ENCODE data around the gene SLC29A1. TPM values are rescaled to one million over a fixed set of nuclear protein-coding genes. Genes with fewer than 3 reads are reported as not detected.
A peak's percentile ranks its signal among the peaks of the same experiment; 100 is the strongest.

Gene SLC29A1
- total and polyA plus RNA-seq, 11 donors: 48.0 to 319 (median 131) TPM

DNA sequence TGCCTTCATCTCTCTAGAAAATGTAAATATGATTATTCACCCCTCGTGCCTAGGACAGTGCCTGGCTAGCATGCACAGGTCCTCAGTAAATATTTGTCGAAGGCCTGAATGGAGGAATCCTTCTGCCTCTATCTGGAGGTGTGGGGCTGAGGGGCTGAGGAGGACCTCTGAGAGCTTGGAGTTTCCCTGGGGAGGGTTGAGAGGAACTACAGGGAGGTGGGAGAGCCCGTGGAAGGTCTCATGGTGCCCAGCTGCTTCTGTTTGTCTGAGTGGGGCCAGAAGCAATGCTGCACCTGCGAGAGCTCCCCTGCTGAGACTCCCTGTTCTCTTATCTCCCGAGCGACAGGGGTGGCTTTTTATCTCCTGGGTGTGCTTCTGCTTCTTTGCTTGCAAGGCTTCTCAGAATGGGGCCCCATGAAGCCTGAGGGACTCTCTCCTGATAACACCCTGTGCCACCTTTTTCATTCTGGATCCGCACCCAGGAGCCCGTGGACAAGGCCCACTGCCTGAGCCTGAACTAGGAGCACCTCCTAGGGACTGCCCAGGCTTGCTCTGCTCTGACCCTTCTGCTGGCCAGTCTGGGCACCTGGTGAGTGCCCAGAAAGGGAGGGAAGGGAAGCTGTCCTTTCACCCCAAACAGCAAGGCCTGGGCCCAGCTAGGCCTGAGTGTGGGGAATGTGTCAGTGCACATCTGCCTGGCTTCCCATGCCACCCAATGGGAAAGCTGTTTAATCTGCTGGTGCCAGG, 2.4 kb downstream of the SLC29A1 start:
- Histone ChIP-seq H3K4me1 (peaks cover 9 to 98% (median 78%) of the 10 kb centered on the region in 12 donors), H3K36me3 (peaks cover 0 to 22% (median 14%) of the 10 kb centered on the region in 9 donors), H3K27me3 (no peaks in the 10 kb centered on the region), H3K4me3 (peak overlapping the region in 6 of 12 donors; percentile 9 to 56 (median 42)), H3K27ac (peak overlapping the region; percentile 81 to 99 (median 92)), H3K9me3 (no peaks in the 10 kb centered on the region)
- ATAC-seq (no peak), DNase-seq (no peak)
- intact Hi-C loops (cut with DNase I): no loop called here
- 45 to 64% (median 60%) methylated on average over 7 to 8 of the region's 8 CpGs for WGBS, 4 donors
- TF ChIP-seq, protein P1, sequence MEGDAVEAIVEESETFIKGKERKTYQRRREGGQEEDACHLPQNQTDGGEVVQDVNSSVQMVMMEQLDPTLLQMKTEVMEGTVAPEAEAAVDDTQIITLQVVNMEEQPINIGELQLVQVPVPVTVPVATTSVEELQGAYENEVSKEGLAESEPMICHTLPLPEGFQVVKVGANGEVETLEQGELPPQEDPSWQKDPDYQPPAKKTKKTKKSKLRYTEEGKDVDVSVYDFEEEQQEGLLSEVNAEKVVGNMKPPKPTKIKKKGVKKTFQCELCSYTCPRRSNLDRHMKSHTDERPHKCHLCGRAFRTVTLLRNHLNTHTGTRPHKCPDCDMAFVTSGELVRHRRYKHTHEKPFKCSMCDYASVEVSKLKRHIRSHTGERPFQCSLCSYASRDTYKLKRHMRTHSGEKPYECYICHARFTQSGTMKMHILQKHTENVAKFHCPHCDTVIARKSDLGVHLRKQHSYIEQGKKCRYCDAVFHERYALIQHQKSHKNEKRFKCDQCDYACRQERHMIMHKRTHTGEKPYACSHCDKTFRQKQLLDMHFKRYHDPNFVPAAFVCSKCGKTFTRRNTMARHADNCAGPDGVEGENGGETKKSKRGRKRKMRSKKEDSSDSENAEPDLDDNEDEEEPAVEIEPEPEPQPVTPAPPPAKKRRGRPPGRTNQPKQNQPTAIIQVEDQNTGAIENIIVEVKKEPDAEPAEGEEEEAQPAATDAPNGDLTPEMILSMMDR (IDR thresholded peaks at IDR 0.05): no peak
- no peak for TF ChIP-seq POLR2A (IDR thresholded peaks at IDR 0.05)

DNA sequence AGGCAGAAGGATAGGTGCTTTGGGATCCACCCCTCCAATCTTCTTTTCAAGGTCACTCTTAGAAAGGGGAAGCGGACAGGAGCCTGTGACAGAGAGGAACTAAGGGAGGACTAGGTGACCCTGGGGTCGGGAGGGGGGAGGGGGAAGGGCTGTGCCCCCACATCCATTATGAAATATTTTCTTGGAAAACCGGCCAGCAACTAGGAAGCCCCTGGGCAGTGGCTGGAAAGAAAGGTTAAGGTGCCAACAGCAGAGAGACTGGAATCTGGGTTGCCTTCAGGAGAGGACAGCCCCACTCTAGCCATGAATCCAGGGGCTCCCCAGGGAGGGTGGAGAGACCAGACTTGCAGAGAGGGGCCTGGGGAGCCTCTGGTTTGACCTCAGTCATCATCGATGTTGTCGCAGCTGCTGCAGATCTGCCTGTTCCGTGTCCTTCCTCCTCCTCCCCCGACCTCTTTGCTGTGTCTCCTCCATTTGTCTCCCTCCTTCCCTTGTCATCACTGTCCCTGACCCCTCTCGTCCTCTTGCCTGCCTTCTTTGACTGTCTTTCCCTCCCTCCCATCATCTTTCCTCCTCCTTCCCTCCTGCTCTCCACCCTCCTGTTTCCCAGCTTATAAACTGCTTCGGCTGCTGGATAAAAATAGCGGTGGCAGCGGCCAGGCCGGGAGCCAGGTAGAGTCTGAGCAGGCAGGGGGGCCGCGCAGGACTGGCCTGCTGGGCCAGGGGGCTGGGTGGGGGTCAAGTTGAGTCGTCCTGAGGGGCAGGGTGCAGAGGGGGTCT, 3.2 kb downstream of the SLC29A1 start:
- Histone ChIP-seq H3K27ac (peak overlapping the region; percentile 81 to 99 (median 92)), H3K9me3 (no peaks in the 10 kb centered on the region), H3K36me3 (peaks cover 0 to 30% (median 21%) of the 10 kb centered on the region in 9 donors), H3K27me3 (no peaks in the 10 kb centered on the region), H3K4me3 (peak overlapping the region in 11 of 12 donors; percentile 12 to 56 (median 43)), H3K4me1 (peaks cover 9 to 98% (median 74%) of the 10 kb centered on the region in 12 donors)
- intact Hi-C loops (cut with DNase I): no loop called here
- TF ChIP-seq, protein P1 (IDR thresholded peaks at IDR 0.05): no peak
- TF ChIP-seq POLR2A (IDR thresholded peaks at IDR 0.05): no peak
- ATAC-seq (peak; percentile 29 to 64 (median 38)), DNase-seq (peak; percentile 64 to 77 (median 66))
- WGBS, 4 donors: 25 to 34% (median 29%) methylated on average over 15 of the region's 15 CpGs

DNA sequence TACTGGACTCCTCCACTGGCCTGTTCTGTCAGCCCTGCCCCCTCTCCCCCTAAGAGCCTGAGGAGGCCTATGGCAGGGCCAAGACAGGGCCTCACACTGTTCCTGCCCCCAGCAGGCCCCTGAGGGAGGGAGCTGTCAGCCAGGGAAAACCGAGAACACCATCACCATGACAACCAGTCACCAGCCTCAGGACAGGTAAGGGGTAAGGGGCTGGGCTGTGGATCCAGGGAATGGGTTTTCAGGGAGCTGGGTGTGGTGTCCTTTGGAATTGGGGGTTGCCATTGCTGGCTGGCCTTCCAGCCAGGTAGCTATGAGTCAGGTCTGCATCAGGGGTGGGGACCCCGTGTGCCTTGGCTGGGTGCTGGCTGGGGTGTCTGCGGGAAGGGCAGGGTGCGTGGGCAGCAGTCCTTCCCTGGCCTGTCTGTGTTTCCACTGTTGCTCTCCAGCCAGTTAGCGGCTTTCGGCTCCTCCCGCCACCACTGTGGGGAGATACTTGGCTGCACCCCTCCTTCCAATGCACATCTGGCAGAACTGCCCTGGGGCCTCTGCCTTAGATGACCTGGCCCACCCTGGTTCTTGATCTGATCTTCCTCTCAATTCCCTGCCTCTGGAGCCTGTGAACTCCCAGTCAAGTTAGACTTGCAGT, 3.9 kb downstream of the SLC29A1 start:
- H3K9me3 ChIP-seq: no peaks in the 10 kb centered on the region
- H3K4me1 ChIP-seq: peaks cover 6 to 98% (median 69%) of the 10 kb centered on the region in 12 donors
- peak overlapping the region in 11 of 12 donors; percentile 12 to 56 (median 43) for H3K4me3 ChIP-seq
- no peaks in the 10 kb centered on the region for H3K27me3 ChIP-seq
- peak overlapping the region; percentile 81 to 99 (median 92) for H3K27ac ChIP-seq
- intact Hi-C loops (cut with DNase I): no loop called here
- 31 to 59% (median 44%) methylated on average over 4 to 7 of the region's 7 CpGs for WGBS, 4 donors
- peak in 2 of 5 donors; percentile 45 to 59 for DNase-seq
- peaks cover 0 to 37% (median 28%) of the 10 kb centered on the region in 9 donors for H3K36me3 ChIP-seq
- TF ChIP-seq POLR2A (IDR thresholded peaks at IDR 0.05): no peak
- TF ChIP-seq, protein P1 (IDR thresholded peaks at IDR 0.05): no peak
- ATAC-seq: peak in 2 of 4 donors; percentile 12 to 21
